22Rv1 (cell line): ENCODE results near the gene MEPCE.

Experiments
- CTCF ChIP-seq: fragments of 450-650 bp; IDR thresholded peaks from 2 replicates; pipeline ENCODE4 v1.5.1; 2017; ENCODE audit warnings: mild to moderate bottlenecking
- ZFX ChIP-seq: fragments of 450-650 bp; IDR thresholded peaks from 2 replicates; pipeline ENCODE4 v1.6.1; 2017; ENCODE audit warnings: antibody characterized with exemption, borderline replicate concordance

- TF ChIP-seq CTCF (no peak), ZFX (no peak)
These were observed 27.4 kb upstream of the MEPCE start for GRCh38 chr7:100402241-100402640.
